ENCODE results near the gene ACTR5. TPM values are rescaled to one million over a fixed set of nuclear protein-coding genes. Genes with fewer than 3 reads are reported as not detected.
A peak's percentile ranks its signal among the peaks of the same experiment; 100 is the strongest.

ACTR5 gene
- total RNA-seq, 1 donor from 2014 or later = 17.3 TPM

- H3K27me3 Mint-ChIP-seq (ENCODE audit: unreplicated experiment) = peaks cover 2% of the 10 kb centered on the region
- no peak overlapping the region for H3K4me3 Mint-ChIP-seq (ENCODE audit: unreplicated experiment)
- H3K36me3 Mint-ChIP-seq (ENCODE audit: low read depth, unreplicated experiment) = peaks cover 31% of the 10 kb centered on the region
- H3K9me3 Mint-ChIP-seq (ENCODE audit: unreplicated experiment) = no peaks in the 10 kb centered on the region
- TF ChIP-seq CTCF (IDR thresholded peaks at IDR 0.05; ENCODE audit: unreplicated experiment) = no peak
- no peak for DNase-seq (ENCODE audit: low spot score)
- peaks cover 30% of the 10 kb centered on the region for H3K4me1 Mint-ChIP-seq (ENCODE audit: unreplicated experiment)
- H3K27ac Mint-ChIP-seq (ENCODE audit: unreplicated experiment) = peak overlapping the region; percentile 85
Observed at GRCh38 chr20:38755324-38755910, 7.2 kb downstream of the ACTR5 start.

GRCh38 chr20:38757145-38757775 lies 9.0 kb downstream of the ACTR5 start:
- Mint-ChIP-seq H3K27ac (ENCODE audit: unreplicated experiment) (peak overlapping the region; percentile 97), H3K27me3 (ENCODE audit: unreplicated experiment) (peaks cover 2% of the 10 kb centered on the region), H3K36me3 (ENCODE audit: low read depth, unreplicated experiment) (peaks cover 45% of the 10 kb centered on the region), H3K4me1 (ENCODE audit: unreplicated experiment) (peaks cover 30% of the 10 kb centered on the region), H3K9me3 (ENCODE audit: unreplicated experiment) (no peaks in the 10 kb centered on the region), H3K4me3 (ENCODE audit: unreplicated experiment) (no peak overlapping the region)
- DNase-seq (ENCODE audit: low spot score) = peak; percentile 23
- no peak for TF ChIP-seq CTCF (IDR thresholded peaks at IDR 0.05; ENCODE audit: unreplicated experiment)

- TF ChIP-seq CTCF (IDR thresholded peaks at IDR 0.05; ENCODE audit: unreplicated experiment) = no peak
- H3K9me3 Mint-ChIP-seq (ENCODE audit: unreplicated experiment) = no peaks in the 10 kb centered on the region
Observed at GRCh38 chr20:38759106-38759505, 10.8 kb downstream of the ACTR5 start.

GRCh38 chr20:38760978-38761377 lies 12.7 kb downstream of the ACTR5 start:
- no peaks in the 10 kb centered on the region for H3K9me3 Mint-ChIP-seq (ENCODE audit: unreplicated experiment)
- H3K36me3 Mint-ChIP-seq (ENCODE audit: low read depth, unreplicated experiment) = peaks cover 46% of the 10 kb centered on the region
- no peak overlapping the region for H3K4me3 Mint-ChIP-seq (ENCODE audit: unreplicated experiment)
- DNase-seq (ENCODE audit: low spot score) = no peak
- no peak overlapping the region for H3K27ac Mint-ChIP-seq (ENCODE audit: unreplicated experiment)
- no peak for TF ChIP-seq CTCF (IDR thresholded peaks at IDR 0.05; ENCODE audit: unreplicated experiment)
- H3K27me3 Mint-ChIP-seq (ENCODE audit: unreplicated experiment) = no peaks in the 10 kb centered on the region
- H3K4me1 Mint-ChIP-seq (ENCODE audit: unreplicated experiment) = peaks cover 20% of the 10 kb centered on the region

More at GRCh38 chr20:38759106-38759505, 10.8 kb downstream of the ACTR5 start:
- peaks cover 2% of the 10 kb centered on the region for H3K27me3 Mint-ChIP-seq (ENCODE audit: unreplicated experiment)
- no peak overlapping the region for H3K4me3 Mint-ChIP-seq (ENCODE audit: unreplicated experiment)
- no peak for DNase-seq (ENCODE audit: low spot score)
- peak overlapping the region; percentile 70 for H3K27ac Mint-ChIP-seq (ENCODE audit: unreplicated experiment)
- peaks cover 29% of the 10 kb centered on the region for H3K4me1 Mint-ChIP-seq (ENCODE audit: unreplicated experiment)
- peaks cover 55% of the 10 kb centered on the region for H3K36me3 Mint-ChIP-seq (ENCODE audit: low read depth, unreplicated experiment)

- no peak for DNase-seq (ENCODE audit: low spot score)
- no peaks in the 10 kb centered on the region for H3K9me3 Mint-ChIP-seq (ENCODE audit: unreplicated experiment)
- H3K4me1 Mint-ChIP-seq (ENCODE audit: unreplicated experiment) = peaks cover 21% of the 10 kb centered on the region
- no peaks in the 10 kb centered on the region for H3K27me3 Mint-ChIP-seq (ENCODE audit: unreplicated experiment)
- no peak overlapping the region for H3K27ac Mint-ChIP-seq (ENCODE audit: unreplicated experiment)
- TF ChIP-seq CTCF (IDR thresholded peaks at IDR 0.05; ENCODE audit: unreplicated experiment) = no peak
- H3K36me3 Mint-ChIP-seq (ENCODE audit: low read depth, unreplicated experiment) = peaks cover 47% of the 10 kb centered on the region
- H3K4me3 Mint-ChIP-seq (ENCODE audit: unreplicated experiment) = no peak overlapping the region
Observed at GRCh38 chr20:38762174-38762573, 13.9 kb downstream of the ACTR5 start.
